B cell (primary cell): Measurements from ENCODE around the gene HIRA. TPM values are rescaled to one million over a fixed set of nuclear protein-coding genes. Genes with fewer than 3 reads are reported as not detected.

Experiments used
- ATAC-seq: fragments of 200-7000 bp; cut with Tn5 transposase; one replicate; pipeline ENCODE4 v1.10.0; 2021; ENCODE audit warnings: low read depth, mild to moderate bottlenecking, moderate number of reproducible peaks, moderate library complexity
- CTCF ChIA-PET: fragments of 350-600 bp; sonication (Branson Sonifier 250); formaldehyde crosslinking; loops from one replicate; lab custom pipeline; 2021; ENCODE audit warnings: antibody characterized with exemption, inconsistent platforms; lab: Charles Lee
- POLR2A ChIA-PET: fragments of 350-600 bp; sonication (Branson Sonifier 250); formaldehyde crosslinking; loops from one replicate; lab custom pipeline; 2021; ENCODE audit warnings: antibody characterized with exemption; lab: Charles Lee
- DNase-seq: peaks from one replicate; pipeline ENCODE4 v3.0.0; 2013
- H2AFZ ChIP-seq: 2 replicates; pipeline ENCODE4 v1.6.1; 2012; ENCODE audit warnings: mild to moderate bottlenecking, low read depth, low read length; ENCODE audit not compliant: insufficient read depth, poor library complexity, severe bottlenecking
- H3K27ac ChIP-seq, 2 donors: 1 replicate in 1 of 2; 2 replicates in 1 of 2; pipeline ENCODE4 v1.5.1; 2012 to 2013; ENCODE audit warnings: low read length in 2 of 2, mild to moderate bottlenecking in 2 of 2, moderate library complexity in 1 of 2
- H3K27me3 ChIP-seq, 4 experiments: fragments of 200-600 bp in 1 of 4; sonication (generic) in 1 of 4; replicated peaks in 1 of 4; 1 replicate in 2 of 4; 2 replicates in 2 of 4; pipeline versions ENCODE4 v1.6.1 to v1.7.0; 2013 to 2016; ENCODE audit warnings: low read length in 3 of 4, mild to moderate bottlenecking in 2 of 4, mixed read lengths in 1 of 4, moderate library complexity in 1 of 4; ENCODE audit not compliant: insufficient read depth in 4 of 4, control insufficient read depth in 3 of 4; ENCODE audit errors: control extremely low read depth in 1 of 4
- H3K36me3 ChIP-seq, 2 experiments: replicated peaks in 1 of 2; 1 replicate in 1 of 2; 2 replicates in 1 of 2; pipeline versions ENCODE4 v1.6.1 to v1.7.1; 2013; ENCODE audit warnings: low read length in 1 of 2; ENCODE audit not compliant: insufficient read depth in 2 of 2, control insufficient read depth in 1 of 2; ENCODE audit errors: control extremely low read depth in 1 of 2, extremely low read depth in 1 of 2
- H3K4me1 ChIP-seq, 2 donors: fragments of 200-600 bp in 1 of 2; sonication (generic) in 1 of 2; 1 replicate in 1 of 2; 2 replicates in 1 of 2; pipeline versions ENCODE4 v1.5.1 to v1.6.1; 2013 to 2017; ENCODE audit warnings: low read length in 2 of 2; ENCODE audit not compliant: control insufficient read depth in 2 of 2, insufficient read depth in 2 of 2
- H3K4me2 ChIP-seq: replicated peaks from 2 replicates; pipeline ENCODE3; 2012; ENCODE audit warnings: mild to moderate bottlenecking, low read depth, low read length; ENCODE audit not compliant: poor library complexity, severe bottlenecking
- H3K4me3 ChIP-seq, 5 experiments: fragments of 200-600 bp in 1 of 5; sonication (generic) in 1 of 5; 1 replicate in 3 of 5; 2 replicates in 2 of 5; pipeline versions ENCODE4 v1.5.1 to v1.7.0; 2011 to 2016; ENCODE audit warnings: low read length in 4 of 5, mild to moderate bottlenecking in 4 of 5, low read depth in 2 of 5, control low read depth in 1 of 5, moderate library complexity in 1 of 5; ENCODE audit not compliant: insufficient read depth in 1 of 5; ENCODE audit errors: control extremely low read depth in 1 of 5, extremely low read depth in 1 of 5
- H3K79me2 ChIP-seq: fragments of 200-600 bp; sonication (generic); one replicate; pipeline ENCODE4 v1.6.0; 2016; ENCODE audit warnings: low read length; ENCODE audit not compliant: control insufficient read depth, insufficient read depth
- H3K9ac ChIP-seq: fragments of 200-600 bp; sonication (generic); 2 replicates; pipeline ENCODE4 v1.6.1; 2017; ENCODE audit warnings: mild to moderate bottlenecking, low read length, moderate library complexity
- H3K9me3 ChIP-seq, 3 donors: one replicate each; pipeline versions ENCODE4 v1.6.1 to v1.7.1; 2013; ENCODE audit warnings: low read length in 2 of 3; ENCODE audit not compliant: control insufficient read depth in 2 of 3, insufficient read depth in 1 of 3; ENCODE audit errors: control extremely low read depth in 1 of 3
- H4K20me1 ChIP-seq: 2 replicates; pipeline ENCODE4 v1.6.0; 2012; ENCODE audit warnings: mild to moderate bottlenecking, low read length; ENCODE audit not compliant: insufficient read depth, control insufficient read depth, poor library complexity, severe bottlenecking
- H3K27ac Mint-ChIP-seq: one replicate; pipeline ENCODE4 v1.8.0; 2021; ENCODE audit warnings: mixed read lengths
- H3K27me3 Mint-ChIP-seq: one replicate; pipeline ENCODE4 v1.8.0; 2021; ENCODE audit warnings: mixed read lengths
- H3K4me1 Mint-ChIP-seq: one replicate; pipeline ENCODE4 v1.8.0; 2021; ENCODE audit warnings: mixed read lengths
- H3K4me3 Mint-ChIP-seq: one replicate; pipeline ENCODE4 v1.8.0; 2021; ENCODE audit warnings: mixed read lengths
- H3K9me3 Mint-ChIP-seq: one replicate; pipeline ENCODE4 v1.8.0; 2022; ENCODE audit warnings: mixed read lengths; ENCODE audit not compliant: insufficient read depth
- EZH2 ChIP-seq: IDR thresholded peaks from 2 replicates; pipeline ENCODE4 v1.6.1; 2012; ENCODE audit warnings: borderline replicate concordance, low read depth, mild to moderate bottlenecking, moderate library complexity, low read length; ENCODE audit not compliant: insufficient read depth, poor library complexity, severe bottlenecking
- WGBS: methylation state at CpG from one replicate; pipeline ENCODE4 v1.1.5; 2013; ENCODE audit warnings: missing lambda C conversion rate; ENCODE audit not compliant: insufficient coverage; 5-methylcytosine and 5-hydroxymethylcytosine counted together
- intact Hi-C: fragments of 100-400 bp; cut with micrococcal nuclease; formaldehyde crosslinking; loops from one replicate; pipeline ENCODE4 v1.10.0; 2022
- polyA plus RNA-seq: library from polyadenylated mRNA; depleted of rRNA; stranded (reverse); fragments of >200 nt; gene quantifications from 2 replicates; pipeline ENCODE4 v1.2.3, GENCODE V29; 2012
- total RNA-seq, 2 donors: library from RNA; stranded (reverse); fragments of 120-200 nt in 1 of 2; gene quantifications; 1 replicate in 1 of 2; 2 replicates in 1 of 2; pipeline versions ENCODE4 v1.2.3 to v1.2.4, GENCODE V29; 2013 to 2022
- TF ChIP-seq, protein P1 (sequence below): fragments of 200-600 bp; IDR thresholded peaks from one replicate; pipeline ENCODE4 v1.8.0; 2022; ENCODE audit warnings: antibody characterized with exemption, mild to moderate bottlenecking

HIRA gene
- total and polyA plus RNA-seq, 2 donors (not counting 1 experiment from before 2014, with no cell fraction given) = 28.3 to 34.5 TPM

DNA sequence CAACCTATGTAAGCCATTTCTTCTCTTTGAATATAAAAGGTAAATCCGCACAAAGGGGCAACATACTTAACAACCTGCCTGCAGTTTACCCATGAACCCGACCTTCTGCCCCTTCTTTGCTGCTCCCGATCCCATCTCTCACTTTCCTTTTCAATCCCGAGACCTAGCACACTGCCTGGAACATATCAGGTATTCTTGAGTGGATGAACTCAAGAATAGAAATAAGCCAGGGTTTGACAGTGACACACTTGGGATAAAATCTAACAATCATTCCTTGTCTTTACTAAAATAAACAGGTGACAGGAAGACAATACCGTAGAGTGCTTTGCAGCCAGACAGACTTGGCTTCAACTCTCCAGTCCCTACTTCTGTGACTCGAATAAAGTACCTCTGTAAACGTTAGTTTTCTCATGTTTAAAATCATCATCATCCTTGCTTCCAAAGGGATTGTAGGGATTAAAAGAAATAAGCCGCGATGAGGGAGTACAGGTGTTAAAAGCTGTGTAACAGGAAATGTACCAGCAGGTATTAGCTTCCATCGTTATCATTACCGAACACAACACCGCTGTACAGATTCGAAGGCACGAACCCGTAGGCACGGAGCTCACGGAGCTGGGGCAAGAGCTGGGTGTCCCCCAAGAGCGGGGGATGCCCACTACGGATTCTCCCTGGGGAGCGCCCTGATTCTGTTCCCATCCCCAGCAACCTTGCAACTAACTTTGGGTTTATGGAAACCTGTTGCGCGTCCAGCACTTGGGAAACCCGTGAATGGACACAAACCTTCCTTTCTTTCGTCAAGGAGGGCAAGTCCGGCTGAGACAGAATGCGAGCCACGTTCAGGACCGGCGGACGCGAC, 46.7 kb upstream of the HIRA start:
- Mint-ChIP-seq H3K4me3 (peak overlapping the region; percentile 98), H3K27me3 (no peaks in the 10 kb centered on the region), H3K27ac (peak overlapping the region; percentile 67), H3K9me3 (no peaks in the 10 kb centered on the region), H3K4me1 (peaks cover 23% of the 10 kb centered on the region)
- Histone ChIP-seq H3K4me3 (peak overlapping the region; percentile 66 to 84 (median 83)), H3K36me3 (peaks cover 4 to 20% of the 10 kb centered on the region in 2 experiments), H3K27me3 (no peaks in the 10 kb centered on the region), H4K20me1 (peaks cover 27% of the 10 kb centered on the region), H3K79me2 (peaks cover 52% of the 10 kb centered on the region), H3K4me2 (peak overlapping the region; percentile 92), H3K9ac (peak overlapping the region; percentile 98), H3K4me1 (peaks cover 16 to 20% of the 10 kb centered on the region in 2 donors), H3K27ac (peak overlapping the region; percentile 98 to 100), H3K9me3 (no peaks in the 10 kb centered on the region), H2AFZ (peak overlapping the region; percentile 92)
- DNase-seq = no peak
- no peak for TF ChIP-seq EZH2
- TF ChIP-seq, protein P1, sequence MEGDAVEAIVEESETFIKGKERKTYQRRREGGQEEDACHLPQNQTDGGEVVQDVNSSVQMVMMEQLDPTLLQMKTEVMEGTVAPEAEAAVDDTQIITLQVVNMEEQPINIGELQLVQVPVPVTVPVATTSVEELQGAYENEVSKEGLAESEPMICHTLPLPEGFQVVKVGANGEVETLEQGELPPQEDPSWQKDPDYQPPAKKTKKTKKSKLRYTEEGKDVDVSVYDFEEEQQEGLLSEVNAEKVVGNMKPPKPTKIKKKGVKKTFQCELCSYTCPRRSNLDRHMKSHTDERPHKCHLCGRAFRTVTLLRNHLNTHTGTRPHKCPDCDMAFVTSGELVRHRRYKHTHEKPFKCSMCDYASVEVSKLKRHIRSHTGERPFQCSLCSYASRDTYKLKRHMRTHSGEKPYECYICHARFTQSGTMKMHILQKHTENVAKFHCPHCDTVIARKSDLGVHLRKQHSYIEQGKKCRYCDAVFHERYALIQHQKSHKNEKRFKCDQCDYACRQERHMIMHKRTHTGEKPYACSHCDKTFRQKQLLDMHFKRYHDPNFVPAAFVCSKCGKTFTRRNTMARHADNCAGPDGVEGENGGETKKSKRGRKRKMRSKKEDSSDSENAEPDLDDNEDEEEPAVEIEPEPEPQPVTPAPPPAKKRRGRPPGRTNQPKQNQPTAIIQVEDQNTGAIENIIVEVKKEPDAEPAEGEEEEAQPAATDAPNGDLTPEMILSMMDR = no peak
- intact Hi-C loops = loop anchor here (2.0 kb wide), 1 partner anchor 145 kb away; no protein-coding TSS in a partner anchor
- POLR2A ChIA-PET = interaction anchor here (1.2 to 2.2 kb wide), 3 partner anchors 44 to 46 kb away, joined by 4 to 18 read pairs (median 6); partner anchors contain the start of genes HIRA and MRPL40
- ATAC-seq = no peak
- WGBS = 0% methylated on average over 21 of the region's 31 CpGs
- CTCF ChIA-PET = interaction anchor here (0.7 to 5.5 kb wide), 15 partner anchors 15 to 370 kb away, joined by 3 to 29 read pairs (median 3); partner anchors contain the start of genes C22orf39, CLTCL1, ESS2 and SLC25A1
